ENCODE results near the gene JCAD. TPM values are rescaled to one million over a fixed set of nuclear protein-coding genes. Genes with fewer than 3 reads are reported as not detected.

Gene JCAD
- polyA plus RNA-seq, 1 donor from 2014 or later: 2.3 TPM

DNA sequence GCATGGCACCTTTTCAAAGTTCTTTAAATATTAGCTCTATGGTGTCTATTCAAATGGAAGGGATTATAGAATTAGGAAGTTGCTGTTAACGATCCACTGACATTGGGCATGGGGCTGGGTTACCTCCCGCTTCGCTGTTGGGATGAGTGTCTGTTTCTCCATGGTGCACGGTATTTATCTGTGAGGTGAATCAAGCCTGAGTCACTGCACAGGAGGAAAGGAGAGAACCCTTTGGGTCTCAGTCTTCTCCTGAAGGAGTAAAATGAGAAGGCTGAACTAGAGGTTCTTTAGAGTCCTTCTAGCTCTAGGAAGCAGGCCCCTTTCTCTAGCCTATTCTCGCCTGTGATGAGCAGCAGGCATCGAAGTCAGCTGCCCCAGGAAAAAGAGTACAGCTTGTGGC lies 7.3 kb downstream of the JCAD start:
- H3K36me3 ChIP-seq (ENCODE audit: insufficient read depth, low read length): no peaks in the 10 kb centered on the region
- H3K4me2 ChIP-seq (ENCODE audit: low read length): no peak overlapping the region
- no peaks in the 10 kb centered on the region for H3K9me3 ChIP-seq (ENCODE audit: low read length)
- H2AFZ ChIP-seq (ENCODE audit: low read depth, low read length): no peak overlapping the region
- H3K9me2 ChIP-seq (ENCODE audit: insufficient read depth, low read length): no peaks in the 10 kb centered on the region
- no peak overlapping the region for H3K9ac ChIP-seq (ENCODE audit: low read length)
- no peak overlapping the region for H3K4me3 ChIP-seq (ENCODE audit: low read length)
- no peaks in the 10 kb centered on the region for H3K79me2 ChIP-seq (replicated peaks; ENCODE audit: insufficient read depth, low read length)
- no peaks in the 10 kb centered on the region for H4K20me1 ChIP-seq (ENCODE audit: insufficient read depth)
- TF ChIP-seq POLR2AphosphoS5 (IDR thresholded peaks at IDR 0.05): no peak
- TF ChIP-seq, protein P1, sequence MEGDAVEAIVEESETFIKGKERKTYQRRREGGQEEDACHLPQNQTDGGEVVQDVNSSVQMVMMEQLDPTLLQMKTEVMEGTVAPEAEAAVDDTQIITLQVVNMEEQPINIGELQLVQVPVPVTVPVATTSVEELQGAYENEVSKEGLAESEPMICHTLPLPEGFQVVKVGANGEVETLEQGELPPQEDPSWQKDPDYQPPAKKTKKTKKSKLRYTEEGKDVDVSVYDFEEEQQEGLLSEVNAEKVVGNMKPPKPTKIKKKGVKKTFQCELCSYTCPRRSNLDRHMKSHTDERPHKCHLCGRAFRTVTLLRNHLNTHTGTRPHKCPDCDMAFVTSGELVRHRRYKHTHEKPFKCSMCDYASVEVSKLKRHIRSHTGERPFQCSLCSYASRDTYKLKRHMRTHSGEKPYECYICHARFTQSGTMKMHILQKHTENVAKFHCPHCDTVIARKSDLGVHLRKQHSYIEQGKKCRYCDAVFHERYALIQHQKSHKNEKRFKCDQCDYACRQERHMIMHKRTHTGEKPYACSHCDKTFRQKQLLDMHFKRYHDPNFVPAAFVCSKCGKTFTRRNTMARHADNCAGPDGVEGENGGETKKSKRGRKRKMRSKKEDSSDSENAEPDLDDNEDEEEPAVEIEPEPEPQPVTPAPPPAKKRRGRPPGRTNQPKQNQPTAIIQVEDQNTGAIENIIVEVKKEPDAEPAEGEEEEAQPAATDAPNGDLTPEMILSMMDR (IDR thresholded peaks at IDR 0.05; ENCODE audit: poor library complexity, severe bottlenecking): no peak
- no peak for TF ChIP-seq SMC3 (conservative IDR thresholded peaks at IDR 0.05; ENCODE audit: poor library complexity)
- TF ChIP-seq MXI1 (conservative IDR thresholded peaks at IDR 0.05; ENCODE audit: poor library complexity, severe bottlenecking): no peak
- TF ChIP-seq EZH2 (IDR thresholded peaks at IDR 0.05; ENCODE audit: borderline replicate concordance, insufficient read depth, low read length, poor library complexity, severe bottlenecking): no peak
- no peak for TF ChIP-seq EP300 (conservative IDR thresholded peaks at IDR 0.05; ENCODE audit: poor library complexity, severe bottlenecking)
- TF ChIP-seq, protein P2, sequence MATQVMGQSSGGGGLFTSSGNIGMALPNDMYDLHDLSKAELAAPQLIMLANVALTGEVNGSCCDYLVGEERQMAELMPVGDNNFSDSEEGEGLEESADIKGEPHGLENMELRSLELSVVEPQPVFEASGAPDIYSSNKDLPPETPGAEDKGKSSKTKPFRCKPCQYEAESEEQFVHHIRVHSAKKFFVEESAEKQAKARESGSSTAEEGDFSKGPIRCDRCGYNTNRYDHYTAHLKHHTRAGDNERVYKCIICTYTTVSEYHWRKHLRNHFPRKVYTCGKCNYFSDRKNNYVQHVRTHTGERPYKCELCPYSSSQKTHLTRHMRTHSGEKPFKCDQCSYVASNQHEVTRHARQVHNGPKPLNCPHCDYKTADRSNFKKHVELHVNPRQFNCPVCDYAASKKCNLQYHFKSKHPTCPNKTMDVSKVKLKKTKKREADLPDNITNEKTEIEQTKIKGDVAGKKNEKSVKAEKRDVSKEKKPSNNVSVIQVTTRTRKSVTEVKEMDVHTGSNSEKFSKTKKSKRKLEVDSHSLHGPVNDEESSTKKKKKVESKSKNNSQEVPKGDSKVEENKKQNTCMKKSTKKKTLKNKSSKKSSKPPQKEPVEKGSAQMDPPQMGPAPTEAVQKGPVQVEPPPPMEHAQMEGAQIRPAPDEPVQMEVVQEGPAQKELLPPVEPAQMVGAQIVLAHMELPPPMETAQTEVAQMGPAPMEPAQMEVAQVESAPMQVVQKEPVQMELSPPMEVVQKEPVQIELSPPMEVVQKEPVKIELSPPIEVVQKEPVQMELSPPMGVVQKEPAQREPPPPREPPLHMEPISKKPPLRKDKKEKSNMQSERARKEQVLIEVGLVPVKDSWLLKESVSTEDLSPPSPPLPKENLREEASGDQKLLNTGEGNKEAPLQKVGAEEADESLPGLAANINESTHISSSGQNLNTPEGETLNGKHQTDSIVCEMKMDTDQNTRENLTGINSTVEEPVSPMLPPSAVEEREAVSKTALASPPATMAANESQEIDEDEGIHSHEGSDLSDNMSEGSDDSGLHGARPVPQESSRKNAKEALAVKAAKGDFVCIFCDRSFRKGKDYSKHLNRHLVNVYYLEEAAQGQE (IDR thresholded peaks at IDR 0.05; ENCODE audit: borderline replicate concordance): no peak
- no peak for TF ChIP-seq TAF1 (IDR thresholded peaks at IDR 0.05; ENCODE audit: low read depth)
- TF ChIP-seq RAD21 (conservative IDR thresholded peaks at IDR 0.05): no peak
- no peaks in the 10 kb centered on the region for H3F3A ChIP-seq (ENCODE audit: insufficient read depth, low read length, poor library complexity, severe bottlenecking)
- H3K27ac ChIP-seq (ENCODE audit: low read length): no peak overlapping the region
- no peaks in the 10 kb centered on the region for H3K27me3 ChIP-seq (ENCODE audit: insufficient read depth, low read depth, low read length)

DNA sequence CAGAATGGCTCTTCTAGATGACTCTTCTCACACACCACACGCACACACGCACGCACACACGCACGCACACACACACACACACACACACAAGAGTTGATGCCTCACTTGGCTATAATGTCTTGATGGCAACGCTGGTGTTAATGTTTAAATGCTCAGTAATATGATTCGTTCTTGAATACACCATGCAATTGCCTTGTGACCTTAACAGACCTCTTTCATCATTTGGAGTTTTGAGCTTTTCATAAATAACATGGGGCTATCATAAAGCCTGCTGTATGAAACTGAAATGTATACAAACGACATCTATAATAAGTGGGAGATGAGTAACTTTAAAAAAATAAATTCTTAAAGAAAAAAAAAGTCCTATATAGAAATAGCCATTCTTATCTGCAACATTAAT lies 8.2 kb downstream of the JCAD start:
- Histone ChIP-seq H3K79me2 (replicated peaks; ENCODE audit: insufficient read depth, low read length) (no peaks in the 10 kb centered on the region), H3K9me3 (ENCODE audit: low read length) (no peaks in the 10 kb centered on the region), H3K36me3 (ENCODE audit: insufficient read depth, low read length) (no peaks in the 10 kb centered on the region), H3K9ac (ENCODE audit: low read length) (no peak overlapping the region), H3K27me3 (ENCODE audit: insufficient read depth, low read depth, low read length) (no peaks in the 10 kb centered on the region), H4K20me1 (ENCODE audit: insufficient read depth) (no peaks in the 10 kb centered on the region), H3K4me3 (ENCODE audit: low read length) (no peak overlapping the region), H3K27ac (ENCODE audit: low read length) (no peak overlapping the region), H2AFZ (ENCODE audit: low read depth, low read length) (no peak overlapping the region), H3K9me2 (ENCODE audit: insufficient read depth, low read length) (no peaks in the 10 kb centered on the region), H3K4me2 (ENCODE audit: low read length) (no peak overlapping the region), H3F3A (ENCODE audit: insufficient read depth, low read length, poor library complexity, severe bottlenecking) (no peaks in the 10 kb centered on the region)
- TF ChIP-seq RAD21 (conservative IDR thresholded peaks at IDR 0.05) (no peak), EZH2 (IDR thresholded peaks at IDR 0.05; ENCODE audit: borderline replicate concordance, insufficient read depth, low read length, poor library complexity, severe bottlenecking) (no peak), POLR2AphosphoS5 (IDR thresholded peaks at IDR 0.05) (no peak), EP300 (conservative IDR thresholded peaks at IDR 0.05; ENCODE audit: poor library complexity, severe bottlenecking) (no peak), MXI1 (conservative IDR thresholded peaks at IDR 0.05; ENCODE audit: poor library complexity, severe bottlenecking) (no peak)
- TF ChIP-seq, protein P2 (IDR thresholded peaks at IDR 0.05; ENCODE audit: borderline replicate concordance): no peak
- TF ChIP-seq, protein P1 (IDR thresholded peaks at IDR 0.05; ENCODE audit: poor library complexity, severe bottlenecking): no peak
